Measurements from ENCODE around the gene PUS7L. TPM values are rescaled to one million over a fixed set of nuclear protein-coding genes. Genes with fewer than 3 reads are reported as not detected.
A peak's percentile ranks its signal among the peaks of the same experiment; 100 is the strongest.

PUS7L gene
- total RNA-seq, 1 donor from 2014 or later = 7.4 TPM

- no peaks in the 10 kb centered on the region for H3K27me3 Mint-ChIP-seq
- no peak overlapping the region for H3K27ac Mint-ChIP-seq
- TF ChIP-seq CTCF (conservative IDR thresholded peaks at IDR 0.05) = no peak
- H3K36me3 Mint-ChIP-seq = peaks cover 9% of the 10 kb centered on the region
- H3K4me3 Mint-ChIP-seq = no peak overlapping the region
- no peak for DNase-seq (ENCODE audit: extremely low spot score, unreplicated experiment)
- no peaks in the 10 kb centered on the region for H3K9me3 Mint-ChIP-seq
- no peaks in the 10 kb centered on the region for H3K4me1 Mint-ChIP-seq (ENCODE audit: unreplicated experiment)
Observed at GRCh38 chr12:43730283-43730682, 28.3 kb downstream of the PUS7L start.

GRCh38 chr12:43728698-43729097 lies 29.9 kb downstream of the PUS7L start:
- no peak overlapping the region for H3K27ac Mint-ChIP-seq
- H3K4me1 Mint-ChIP-seq (ENCODE audit: unreplicated experiment) = no peaks in the 10 kb centered on the region
- no peak for DNase-seq (ENCODE audit: extremely low spot score, unreplicated experiment)
- peaks cover 6% of the 10 kb centered on the region for H3K36me3 Mint-ChIP-seq
- no peak for TF ChIP-seq CTCF (conservative IDR thresholded peaks at IDR 0.05)
- H3K4me3 Mint-ChIP-seq = no peak overlapping the region
- no peaks in the 10 kb centered on the region for H3K27me3 Mint-ChIP-seq
- no peaks in the 10 kb centered on the region for H3K9me3 Mint-ChIP-seq

GRCh38 chr12:43728117-43728516 lies 30.5 kb downstream of the PUS7L start:
- DNase-seq (ENCODE audit: extremely low spot score, unreplicated experiment) = no peak
- no peaks in the 10 kb centered on the region for H3K27me3 Mint-ChIP-seq
- H3K27ac Mint-ChIP-seq = no peak overlapping the region
- no peaks in the 10 kb centered on the region for H3K9me3 Mint-ChIP-seq
- H3K36me3 Mint-ChIP-seq = peaks cover 6% of the 10 kb centered on the region
- H3K4me1 Mint-ChIP-seq (ENCODE audit: unreplicated experiment) = no peaks in the 10 kb centered on the region
- no peak overlapping the region for H3K4me3 Mint-ChIP-seq
- TF ChIP-seq CTCF (conservative IDR thresholded peaks at IDR 0.05) = peak; percentile 71

- Mint-ChIP-seq H3K4me3 (no peak overlapping the region), H3K36me3 (peaks cover 6% of the 10 kb centered on the region), H3K27ac (no peak overlapping the region), H3K4me1 (ENCODE audit: unreplicated experiment) (no peaks in the 10 kb centered on the region), H3K27me3 (no peaks in the 10 kb centered on the region), H3K9me3 (no peaks in the 10 kb centered on the region)
- DNase-seq (ENCODE audit: extremely low spot score, unreplicated experiment) = no peak
- no peak for TF ChIP-seq CTCF (conservative IDR thresholded peaks at IDR 0.05)
Observed at GRCh38 chr12:43723134-43723533, 35.5 kb downstream of the PUS7L start.

GRCh38 chr12:43722621-43723020 lies 36.0 kb downstream of the PUS7L start:
- H3K27ac Mint-ChIP-seq = no peak overlapping the region
- H3K4me1 Mint-ChIP-seq (ENCODE audit: unreplicated experiment) = no peaks in the 10 kb centered on the region
- no peaks in the 10 kb centered on the region for H3K9me3 Mint-ChIP-seq

More at GRCh38 chr12:43722621-43723020, 36.0 kb downstream of the PUS7L start:
- Mint-ChIP-seq H3K36me3 (peaks cover 6% of the 10 kb centered on the region), H3K27me3 (no peaks in the 10 kb centered on the region), H3K4me3 (no peak overlapping the region)
- TF ChIP-seq CTCF (conservative IDR thresholded peaks at IDR 0.05) = no peak
- no peak for DNase-seq (ENCODE audit: extremely low spot score, unreplicated experiment)
